ENCODE measurements around the gene SPECC1. TPM values are rescaled to one million over a fixed set of nuclear protein-coding genes. Genes with fewer than 3 reads are reported as not detected.

SPECC1 gene
- total and polyA plus RNA-seq, 10 of the 15 experiments (the other 5 are each of a cell fraction or from before 2014, with no cell fraction given) = 6.4 to 40.6 (median 23.9) TPM

DNA sequence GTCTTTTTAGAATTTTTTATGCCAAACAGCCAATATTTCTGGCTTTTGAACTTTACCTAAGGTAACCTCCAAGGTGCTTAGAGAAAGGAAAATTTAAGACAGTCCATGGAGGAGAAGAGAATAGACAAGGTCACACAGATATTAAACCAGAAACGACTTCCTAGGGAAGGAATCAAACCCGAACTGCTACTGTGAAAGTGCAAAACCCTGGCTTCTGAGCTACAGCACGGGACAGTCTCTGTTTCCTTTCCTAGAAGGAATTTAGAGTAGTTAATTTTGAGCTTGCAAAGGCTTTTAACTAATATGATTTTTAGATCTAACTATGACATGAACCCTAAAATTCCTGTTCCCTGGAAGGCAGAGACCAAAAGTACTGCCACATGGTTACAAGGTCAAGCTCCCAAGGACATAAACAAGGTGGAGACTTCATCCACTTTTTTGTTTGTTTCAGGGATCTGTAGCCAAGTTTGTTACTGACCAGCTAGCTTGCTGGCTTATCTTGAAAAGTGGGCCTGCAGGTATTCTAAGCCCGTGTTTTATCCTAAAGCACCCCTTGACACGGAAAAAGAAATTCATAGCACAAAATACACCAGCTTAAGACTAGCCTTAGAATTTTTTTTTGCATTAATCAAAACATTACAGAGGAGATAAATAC lies 188.2 kb downstream of the SPECC1 start:
- no peak for ATAC-seq
- no peaks in the 10 kb centered on the region for H3K36me3 ChIP-seq (ENCODE audit: control insufficient read depth in 2 of 2, insufficient read depth in 2 of 2, low read length in 1 of 2)
- no peak overlapping the region for H3K4me2 ChIP-seq (ENCODE audit: control insufficient read depth, insufficient read depth)
- in situ Hi-C loops (cut with MboI) (no loop called here), intact Hi-C loops (cut with micrococcal nuclease; ENCODE audit: unreplicated experiment) (no loop called here)
- no peak for DNase-seq (ENCODE audit: low read depth, low spot score)
- no peaks in the 10 kb centered on the region for H3K79me2 ChIP-seq (ENCODE audit: control insufficient read depth, insufficient read depth, low read length)
- H3K4me3 ChIP-seq = no peak overlapping the region
- H4K20me1 ChIP-seq (ENCODE audit: control insufficient read depth, insufficient read depth) = no peaks in the 10 kb centered on the region
- ChIA-PET SMC1A (ENCODE audit: uncharacterized antibody, unreplicated experiment) (interaction anchor here (1.1 kb wide), 1 partner anchor 8 kb away, joined by 5 read pairs; no protein-coding TSS in a partner anchor), POLR2A (no interaction called here), RAD21 (ENCODE audit: unreplicated experiment) (no interaction called here), CTCF (no interaction called here)
- TF ChIP-seq ETV6 (conservative IDR thresholded peaks at IDR 0.05 in 1 of 2, IDR thresholded peaks at IDR 0.05 in 1 of 2; ENCODE audit: borderline replicate concordance in 1 of 2, low read depth in 1 of 2) (no peak), SMARCA5 (IDR thresholded peaks at IDR 0.05) (no peak), FOS (IDR thresholded peaks at IDR 0.05; ENCODE audit: borderline replicate concordance, extremely low read depth, insufficient read length) (no peak), USF1 (IDR thresholded peaks at IDR 0.05; ENCODE audit: borderline replicate concordance, extremely low read length, insufficient read depth, low read depth, low read length) (no peak), EZH2 (IDR thresholded peaks at IDR 0.05; ENCODE audit: borderline replicate concordance, control insufficient read depth, low read depth, low read length) (no peak), NR2C1 (IDR thresholded peaks at IDR 0.05) (no peak), LARP7 (IDR thresholded peaks at IDR 0.05) (no peak), PBX3 (IDR thresholded peaks at IDR 0.05; ENCODE audit: insufficient replicate concordance, low read depth, low read length) (no peak), TCF12 (IDR thresholded peaks at IDR 0.05; ENCODE audit: low read depth, low read length) (no peak), MTA3 (IDR thresholded peaks at IDR 0.05; ENCODE audit: borderline replicate concordance, low read length) (no peak)
- TF ChIP-seq, protein P1, sequence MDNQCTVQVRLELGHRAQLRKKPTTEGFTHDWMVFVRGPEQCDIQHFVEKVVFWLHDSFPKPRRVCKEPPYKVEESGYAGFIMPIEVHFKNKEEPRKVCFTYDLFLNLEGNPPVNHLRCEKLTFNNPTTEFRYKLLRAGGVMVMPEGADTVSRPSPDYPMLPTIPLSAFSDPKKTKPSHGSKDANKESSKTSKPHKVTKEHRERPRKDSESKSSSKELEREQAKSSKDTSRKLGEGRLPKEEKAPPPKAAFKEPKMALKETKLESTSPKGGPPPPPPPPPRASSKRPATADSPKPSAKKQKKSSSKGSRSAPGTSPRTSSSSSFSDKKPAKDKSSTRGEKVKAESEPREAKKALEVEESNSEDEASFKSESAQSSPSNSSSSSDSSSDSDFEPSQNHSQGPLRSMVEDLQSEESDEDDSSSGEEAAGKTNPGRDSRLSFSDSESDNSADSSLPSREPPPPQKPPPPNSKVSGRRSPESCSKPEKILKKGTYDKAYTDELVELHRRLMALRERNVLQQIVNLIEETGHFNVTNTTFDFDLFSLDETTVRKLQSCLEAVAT (IDR thresholded peaks at IDR 0.05) = no peak
- TF ChIP-seq, protein P2, sequence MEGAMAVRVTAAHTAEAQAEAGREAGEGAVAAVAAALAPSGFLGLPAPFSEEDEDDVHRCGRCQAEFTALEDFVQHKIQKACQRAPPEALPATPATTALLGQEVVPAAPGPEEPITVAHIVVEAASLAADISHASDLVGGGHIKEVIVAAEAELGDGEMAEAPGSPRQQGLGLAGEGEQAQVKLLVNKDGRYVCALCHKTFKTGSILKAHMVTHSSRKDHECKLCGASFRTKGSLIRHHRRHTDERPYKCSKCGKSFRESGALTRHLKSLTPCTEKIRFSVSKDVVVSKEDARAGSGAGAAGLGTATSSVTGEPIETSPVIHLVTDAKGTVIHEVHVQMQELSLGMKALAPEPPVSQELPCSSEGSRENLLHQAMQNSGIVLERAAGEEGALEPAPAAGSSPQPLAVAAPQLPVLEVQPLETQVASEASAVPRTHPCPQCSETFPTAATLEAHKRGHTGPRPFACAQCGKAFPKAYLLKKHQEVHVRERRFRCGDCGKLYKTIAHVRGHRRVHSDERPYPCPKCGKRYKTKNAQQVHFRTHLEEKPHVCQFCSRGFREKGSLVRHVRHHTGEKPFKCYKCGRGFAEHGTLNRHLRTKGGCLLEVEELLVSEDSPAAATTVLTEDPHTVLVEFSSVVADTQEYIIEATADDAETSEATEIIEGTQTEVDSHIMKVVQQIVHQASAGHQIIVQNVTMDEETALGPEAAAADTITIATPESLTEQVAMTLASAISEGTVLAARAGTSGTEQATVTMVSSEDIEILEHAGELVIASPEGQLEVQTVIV (IDR thresholded peaks at IDR 0.05; ENCODE audit: borderline replicate concordance, partially characterized antibody) = no peak
- BruUV-seq (replicated peaks) = no TSS peak
- peaks cover 5% of the 10 kb centered on the region; the same call in 1 of the 2 replicates for H3K4me1 ChIP-seq (ENCODE audit: control insufficient read depth, insufficient read depth, low read length)
- no peak overlapping the region for H2AFZ ChIP-seq (ENCODE audit: control insufficient read depth, low read depth, low read length)
- no peaks in the 10 kb centered on the region for H3K27me3 ChIP-seq (replicated peaks in 1 of 2; ENCODE audit: control insufficient read depth in 2 of 2, insufficient read depth in 2 of 2, low read length in 1 of 2)
- no peak overlapping the region for H3K9ac ChIP-seq (ENCODE audit: control insufficient read depth, insufficient read depth, low read length)
- H3K27ac ChIP-seq (ENCODE audit: control insufficient read depth, insufficient read depth) = no peak overlapping the region
- WGBS (ENCODE audit: insufficient coverage, insufficient replicate concordance, low lambda C conversion rate, missing lambda C conversion rate) = 82% methylated on average over 5 of the region's 5 CpGs
- FAIRE-seq = no peak
- no peaks in the 10 kb centered on the region; the same call in 2 of the 3 replicates for H3K9me3 ChIP-seq (replicated peaks; ENCODE audit: control insufficient read depth, insufficient read depth, low read length)
